ENCODE data around the gene SLC19A1.

Gene SLC19A1

GRCh38 chr21:45448810-45449657 is 93.2 kb downstream of the SLC19A1 start:
- no peak overlapping the region for H3K4me3 ChIP-seq (ENCODE audit: low read depth, low read length)
- TF ChIP-seq, protein P1, sequence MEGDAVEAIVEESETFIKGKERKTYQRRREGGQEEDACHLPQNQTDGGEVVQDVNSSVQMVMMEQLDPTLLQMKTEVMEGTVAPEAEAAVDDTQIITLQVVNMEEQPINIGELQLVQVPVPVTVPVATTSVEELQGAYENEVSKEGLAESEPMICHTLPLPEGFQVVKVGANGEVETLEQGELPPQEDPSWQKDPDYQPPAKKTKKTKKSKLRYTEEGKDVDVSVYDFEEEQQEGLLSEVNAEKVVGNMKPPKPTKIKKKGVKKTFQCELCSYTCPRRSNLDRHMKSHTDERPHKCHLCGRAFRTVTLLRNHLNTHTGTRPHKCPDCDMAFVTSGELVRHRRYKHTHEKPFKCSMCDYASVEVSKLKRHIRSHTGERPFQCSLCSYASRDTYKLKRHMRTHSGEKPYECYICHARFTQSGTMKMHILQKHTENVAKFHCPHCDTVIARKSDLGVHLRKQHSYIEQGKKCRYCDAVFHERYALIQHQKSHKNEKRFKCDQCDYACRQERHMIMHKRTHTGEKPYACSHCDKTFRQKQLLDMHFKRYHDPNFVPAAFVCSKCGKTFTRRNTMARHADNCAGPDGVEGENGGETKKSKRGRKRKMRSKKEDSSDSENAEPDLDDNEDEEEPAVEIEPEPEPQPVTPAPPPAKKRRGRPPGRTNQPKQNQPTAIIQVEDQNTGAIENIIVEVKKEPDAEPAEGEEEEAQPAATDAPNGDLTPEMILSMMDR (IDR thresholded peaks at IDR 0.05; ENCODE audit: low read depth, low read length) = no peak

- TF ChIP-seq, protein P1 (IDR thresholded peaks at IDR 0.05; ENCODE audit: low read depth, low read length) = no peak
- H3K4me3 ChIP-seq (ENCODE audit: low read depth, low read length) = no peak overlapping the region
Measured at GRCh38 chr21:45448283-45448809, 93.9 kb downstream of the SLC19A1 start.

All from WI38 (cell line).